Measurements from ENCODE around the gene FCMR. TPM values are rescaled to one million over a fixed set of nuclear protein-coding genes. Genes with fewer than 3 reads are reported as not detected.
A peak's percentile ranks its signal among the peaks of the same experiment; 100 is the strongest.

The FCMR gene
- total and polyA plus RNA-seq, 2 donors from 2014 or later: 1.3 to 16.7 TPM

DNA sequence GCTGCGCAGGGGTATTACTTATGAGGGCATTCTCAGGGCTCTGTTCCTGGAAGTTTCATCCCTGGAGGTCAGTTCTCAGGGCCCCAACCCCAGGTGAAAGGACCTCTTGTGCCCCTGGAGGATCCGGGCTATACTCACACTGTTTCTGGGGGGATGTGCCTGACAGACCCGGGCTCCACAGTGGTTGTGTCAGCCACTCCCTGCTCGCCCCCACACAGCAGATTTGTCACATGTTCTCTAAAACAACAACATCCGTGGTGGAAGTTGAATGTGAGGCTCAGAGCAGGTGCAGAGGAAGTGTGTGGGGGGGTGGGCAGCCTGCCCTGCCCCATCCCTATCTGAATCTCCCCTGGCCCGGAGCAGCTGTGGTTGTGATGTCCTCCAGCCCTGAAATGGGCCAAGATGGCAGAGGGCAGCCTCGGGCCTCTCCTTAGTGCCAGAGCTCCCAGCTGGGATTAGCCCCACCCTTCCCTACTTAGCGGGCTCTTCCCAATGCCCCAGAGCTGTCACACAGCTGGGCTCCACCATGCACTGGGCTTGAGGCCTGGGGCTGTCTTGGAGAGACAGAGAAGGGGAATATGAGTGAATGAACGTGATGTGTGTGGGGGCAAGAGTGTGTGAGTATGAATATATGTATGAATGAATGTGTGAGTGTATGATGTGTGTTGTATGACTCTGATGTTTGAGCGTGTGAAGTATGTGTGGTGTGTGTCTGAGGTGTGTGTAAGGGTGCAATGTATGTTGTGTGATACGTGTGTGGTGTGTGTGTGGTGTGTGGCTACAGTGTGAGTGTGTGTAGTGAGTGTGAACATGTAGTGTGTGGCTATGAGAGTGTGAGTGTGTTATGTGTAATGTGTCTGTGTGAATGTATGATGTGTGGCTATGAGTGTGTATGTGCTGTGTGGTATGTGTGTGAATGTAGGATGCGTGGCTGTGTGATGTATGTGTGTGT is 1.5 kb upstream of the FCMR start:
- H3K4me1 ChIP-seq (ENCODE audit: control insufficient read depth in 2 of 3, insufficient read depth in 2 of 3, low read depth in 1 of 3, low read length in 3 of 3): peaks cover 0 to 4% (median 0%) of the 10 kb centered on the region in 3 donors
- intact Hi-C loops (cut with DNase I): no loop called here
- TF ChIP-seq, protein P1, sequence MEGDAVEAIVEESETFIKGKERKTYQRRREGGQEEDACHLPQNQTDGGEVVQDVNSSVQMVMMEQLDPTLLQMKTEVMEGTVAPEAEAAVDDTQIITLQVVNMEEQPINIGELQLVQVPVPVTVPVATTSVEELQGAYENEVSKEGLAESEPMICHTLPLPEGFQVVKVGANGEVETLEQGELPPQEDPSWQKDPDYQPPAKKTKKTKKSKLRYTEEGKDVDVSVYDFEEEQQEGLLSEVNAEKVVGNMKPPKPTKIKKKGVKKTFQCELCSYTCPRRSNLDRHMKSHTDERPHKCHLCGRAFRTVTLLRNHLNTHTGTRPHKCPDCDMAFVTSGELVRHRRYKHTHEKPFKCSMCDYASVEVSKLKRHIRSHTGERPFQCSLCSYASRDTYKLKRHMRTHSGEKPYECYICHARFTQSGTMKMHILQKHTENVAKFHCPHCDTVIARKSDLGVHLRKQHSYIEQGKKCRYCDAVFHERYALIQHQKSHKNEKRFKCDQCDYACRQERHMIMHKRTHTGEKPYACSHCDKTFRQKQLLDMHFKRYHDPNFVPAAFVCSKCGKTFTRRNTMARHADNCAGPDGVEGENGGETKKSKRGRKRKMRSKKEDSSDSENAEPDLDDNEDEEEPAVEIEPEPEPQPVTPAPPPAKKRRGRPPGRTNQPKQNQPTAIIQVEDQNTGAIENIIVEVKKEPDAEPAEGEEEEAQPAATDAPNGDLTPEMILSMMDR (IDR thresholded peaks at IDR 0.05; ENCODE audit: borderline replicate concordance, extremely low read depth, insufficient read depth): no peak
- DNase-seq: peak in 1 of 5 donors; percentile 77
- H3K4me3 ChIP-seq (ENCODE audit: low read length in 3 of 3): no peak overlapping the region
- peaks cover 0 to 4% (median 0%) of the 10 kb centered on the region in 3 donors for H3K36me3 ChIP-seq (ENCODE audit: control insufficient read depth in 2 of 3, insufficient read depth in 3 of 3, low read length in 3 of 3)
- no peak for FAIRE-seq
- peaks cover 0 to 5% (median 0%) of the 10 kb centered on the region in 3 donors for H3K9me3 ChIP-seq (ENCODE audit: control insufficient read depth in 2 of 3, insufficient read depth in 1 of 3, low read length in 3 of 3)
- peak overlapping the region in 1 of 2 donors; percentile 30 for H3K27ac ChIP-seq (ENCODE audit: low read depth in 2 of 2, low read length in 2 of 2)
- no peaks in the 10 kb centered on the region for H3K27me3 ChIP-seq (ENCODE audit: control insufficient read depth, insufficient read depth, low read length)
- H3K9ac ChIP-seq (ENCODE audit: low read length in 3 of 3): no peak overlapping the region

- DNase-seq (peak in 1 of 5 donors; percentile 32), FAIRE-seq (no peak)
- H3K27me3 ChIP-seq (ENCODE audit: control insufficient read depth, insufficient read depth, low read length): no peaks in the 10 kb centered on the region
- H3K27ac ChIP-seq (ENCODE audit: low read depth in 2 of 2, low read length in 2 of 2): peak overlapping the region in 1 of 2 donors; percentile 30
- H3K4me1 ChIP-seq (ENCODE audit: control insufficient read depth in 2 of 3, insufficient read depth in 2 of 3, low read depth in 1 of 3, low read length in 3 of 3): peaks cover 0 to 4% (median 0%) of the 10 kb centered on the region in 3 donors
- TF ChIP-seq, protein P1 (IDR thresholded peaks at IDR 0.05; ENCODE audit: borderline replicate concordance, extremely low read depth, insufficient read depth): no peak
- H3K36me3 ChIP-seq (ENCODE audit: control insufficient read depth in 2 of 3, insufficient read depth in 3 of 3, low read length in 3 of 3): peaks cover 0 to 4% (median 0%) of the 10 kb centered on the region in 3 donors
- intact Hi-C loops (cut with DNase I): no loop called here
- peaks cover 0 to 5% (median 0%) of the 10 kb centered on the region in 3 donors for H3K9me3 ChIP-seq (ENCODE audit: control insufficient read depth in 2 of 3, insufficient read depth in 1 of 3, low read length in 3 of 3)
- no peak overlapping the region for H3K4me3 ChIP-seq (ENCODE audit: low read length in 3 of 3)
- H3K9ac ChIP-seq (ENCODE audit: low read length in 3 of 3): no peak overlapping the region
These were observed 783 bp upstream of the FCMR start for GRCh38 chr1:206922524-206922923.

DNA sequence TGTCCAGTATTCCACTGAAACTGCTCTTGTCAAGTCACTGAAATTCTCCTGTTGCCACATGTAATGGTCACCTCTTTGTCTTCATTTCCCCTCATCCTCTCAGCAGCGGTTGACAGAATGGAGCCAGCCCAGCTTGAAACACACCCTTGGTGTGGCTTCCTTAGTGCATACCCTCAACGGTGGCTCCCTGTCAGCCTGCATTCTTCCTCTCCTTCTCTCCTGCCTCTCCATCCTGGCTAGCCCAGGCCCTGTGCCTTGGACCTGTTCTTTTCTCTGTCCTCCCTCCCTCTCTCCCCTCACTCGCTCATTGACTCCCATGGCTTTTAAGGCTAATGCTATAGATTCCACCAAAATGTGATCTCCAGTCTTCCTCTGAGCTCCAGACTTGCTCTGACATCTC is 3.7 kb downstream of the FCMR start:
- intact Hi-C loops (cut with DNase I): no loop called here
- no peak overlapping the region for H3K9ac ChIP-seq (ENCODE audit: low read length in 3 of 3)
- H3K9me3 ChIP-seq (ENCODE audit: control insufficient read depth in 2 of 3, insufficient read depth in 1 of 3, low read length in 3 of 3): no peaks in the 10 kb centered on the region
- no peaks in the 10 kb centered on the region for H3K27me3 ChIP-seq (ENCODE audit: control insufficient read depth, insufficient read depth, low read length)
- DNase-seq (peak in 1 of 5 donors; percentile 9), FAIRE-seq (no peak)
- no peak overlapping the region for H3K4me3 ChIP-seq (ENCODE audit: low read length in 3 of 3)
- no peaks in the 10 kb centered on the region for H3K4me1 ChIP-seq (ENCODE audit: control insufficient read depth in 2 of 3, insufficient read depth in 2 of 3, low read depth in 1 of 3, low read length in 3 of 3)
- H3K36me3 ChIP-seq (ENCODE audit: control insufficient read depth in 2 of 3, insufficient read depth in 3 of 3, low read length in 3 of 3): no peaks in the 10 kb centered on the region
- TF ChIP-seq, protein P1 (IDR thresholded peaks at IDR 0.05; ENCODE audit: borderline replicate concordance, extremely low read depth, insufficient read depth): no peak
- no peak overlapping the region for H3K27ac ChIP-seq (ENCODE audit: low read depth in 2 of 2, low read length in 2 of 2)
